Tibial artery (tissue), 4 donors: ENCODE results near the gene TLR7.

Experiments
- DNase-seq, 2 donors: peaks; one replicate each; pipeline ENCODE4 v3.0.0-alpha.2; 2019
- H3K27ac ChIP-seq, 2 donors: fragments of 200-600 bp; sonication (generic) in 1 of 2; 1 replicate in 1 of 2; 2 replicates in 1 of 2; pipeline ENCODE4 v1.5.1; 2018 to 2019; ENCODE audit warnings: mild to moderate bottlenecking in 1 of 2
- H3K27me3 ChIP-seq, 2 donors: fragments of 200-600 bp; sonication (generic) in 1 of 2; one replicate each; pipeline versions ENCODE4 v1.5.1 to v1.6.0; 2016 to 2019
- H3K36me3 ChIP-seq, 3 donors: fragments of 200-600 bp; sonication (generic) in 2 of 3; one replicate each; pipeline ENCODE4 v1.5.1; 2016 to 2019; ENCODE audit warnings: mild to moderate bottlenecking in 2 of 3
- H3K4me1 ChIP-seq, 4 donors: fragments of 200-600 bp; sonication (generic) in 2 of 4; 1 replicate in 3 of 4; 2 replicates in 1 of 4; pipeline ENCODE4 v1.5.1; 2016 to 2019
- H3K4me3 ChIP-seq, 2 donors: fragments of 200-600 bp; sonication (generic) in 1 of 2; 1 replicate in 1 of 2; 2 replicates in 1 of 2; pipeline ENCODE4 v1.5.1; 2018 to 2019; ENCODE audit warnings: mild to moderate bottlenecking in 2 of 2
- H3K9me3 ChIP-seq, 3 donors: fragments of 200-600 bp; sonication (generic) in 1 of 3; one replicate each; pipeline ENCODE4 v1.5.1; 2016 to 2019
- CTCF ChIP-seq, 2 experiments: fragments of 200-600 bp in 1 of 2; fragments of 450-650 bp in 1 of 2; IDR thresholded peaks; one replicate each; pipeline ENCODE4 v1.5.1; 2017 to 2019; ENCODE audit warnings: antibody characterized with exemption in 2 of 2, mild to moderate bottlenecking in 1 of 2, moderate library complexity in 1 of 2
- intact Hi-C: fragments of 100-400 bp; cut with DNase I; formaldehyde crosslinking; loops from one replicate; pipeline ENCODE4 v1.15.0; 2023; ENCODE audit warnings: low total_unique reads

Gene TLR7

GRCh38 chrX:12890467-12890866, 23.6 kb downstream of the TLR7 start:
- Histone ChIP-seq H3K36me3 (no peaks in the 10 kb centered on the region), H3K27me3 (no peaks in the 10 kb centered on the region), H3K4me3 (no peak overlapping the region), H3K9me3 (no peaks in the 10 kb centered on the region), H3K4me1 (no peaks in the 10 kb centered on the region), H3K27ac (no peak overlapping the region)
- TF ChIP-seq CTCF (IDR thresholded peaks at IDR 0.05): no peak
- intact Hi-C loops: no loop called here
- no peak for DNase-seq

GRCh38 chrX:12891171-12891570, 24.3 kb downstream of the TLR7 start:
- Histone ChIP-seq H3K9me3 (no peaks in the 10 kb centered on the region), H3K27ac (no peak overlapping the region), H3K27me3 (no peaks in the 10 kb centered on the region), H3K4me1 (no peaks in the 10 kb centered on the region), H3K4me3 (no peak overlapping the region), H3K36me3 (no peaks in the 10 kb centered on the region)
- TF ChIP-seq CTCF (IDR thresholded peaks at IDR 0.05): no peak
- no peak for DNase-seq
- intact Hi-C loops: no loop called here

GRCh38 chrX:12891915-12892506, 25.1 kb downstream of the TLR7 start:
- intact Hi-C loops: no loop called here
- Histone ChIP-seq H3K27ac (no peak overlapping the region), H3K4me1 (no peaks in the 10 kb centered on the region), H3K4me3 (no peak overlapping the region), H3K36me3 (no peaks in the 10 kb centered on the region), H3K9me3 (no peaks in the 10 kb centered on the region), H3K27me3 (no peaks in the 10 kb centered on the region)
- no peak for TF ChIP-seq CTCF (IDR thresholded peaks at IDR 0.05)
- no peak for DNase-seq

GRCh38 chrX:12892716-12893115, 25.8 kb downstream of the TLR7 start:
- Histone ChIP-seq H3K4me1 (no peaks in the 10 kb centered on the region), H3K27ac (no peak overlapping the region), H3K4me3 (no peak overlapping the region), H3K27me3 (no peaks in the 10 kb centered on the region), H3K9me3 (no peaks in the 10 kb centered on the region), H3K36me3 (no peaks in the 10 kb centered on the region)
- intact Hi-C loops: no loop called here
- TF ChIP-seq CTCF (IDR thresholded peaks at IDR 0.05): no peak
- no peak for DNase-seq

- intact Hi-C loops: no loop called here
- DNase-seq: no peak
- no peaks in the 10 kb centered on the region for H3K9me3 ChIP-seq
- H3K4me1 ChIP-seq: no peaks in the 10 kb centered on the region
- H3K27ac ChIP-seq: no peak overlapping the region
- TF ChIP-seq CTCF (IDR thresholded peaks at IDR 0.05): peak; percentile 36 to 42
- H3K27me3 ChIP-seq: no peaks in the 10 kb centered on the region
- no peaks in the 10 kb centered on the region for H3K36me3 ChIP-seq
- no peak overlapping the region for H3K4me3 ChIP-seq
These were observed 27.5 kb downstream of the TLR7 start for GRCh38 chrX:12894074-12895030.
